ENCODE results near the gene SHC3.

The SHC3 gene

DNA sequence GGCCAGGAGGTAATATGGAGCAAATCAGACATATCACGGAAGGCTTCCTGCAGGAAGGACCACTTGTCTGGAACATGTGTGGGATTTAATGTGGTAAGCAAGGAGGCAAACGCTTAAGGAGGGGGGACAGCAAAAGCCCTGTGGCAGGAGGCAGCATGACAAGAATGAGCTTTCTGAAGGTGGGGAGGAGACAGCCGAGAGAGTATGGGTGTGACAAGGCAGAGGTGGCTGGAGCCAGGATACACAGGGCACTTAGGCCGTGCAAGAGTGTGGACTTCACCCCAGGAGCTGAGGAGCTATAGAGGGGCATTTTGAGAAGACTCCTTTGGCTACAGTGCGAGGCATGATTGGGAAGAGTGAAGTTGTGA, 201.7 kb downstream of the SHC3 start:
- DNase-seq, result no peak

GRCh38 chr9:88975966-88976889, 202.4 kb downstream of the SHC3 start:
- DNase-seq, result no peak

DNA sequence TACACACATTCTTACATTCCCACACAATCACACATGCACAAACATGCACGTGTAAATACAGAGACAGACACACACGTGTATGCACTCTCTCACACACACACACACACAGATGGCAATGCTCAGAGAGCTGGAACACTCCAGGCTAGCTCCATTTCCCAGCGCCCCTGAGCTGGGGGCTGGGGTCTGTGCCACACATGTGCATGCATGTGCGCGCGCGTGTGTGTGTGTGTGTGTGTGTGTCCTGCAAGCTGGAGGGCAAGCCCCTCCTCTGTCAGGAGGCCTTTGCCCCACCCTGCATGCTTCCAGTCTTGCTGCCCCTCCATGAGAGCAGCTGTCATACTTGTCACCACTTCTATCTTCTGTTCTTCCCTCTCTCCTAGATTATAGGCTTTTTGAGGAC, 204.0 kb downstream of the SHC3 start:
- no peak for DNase-seq

DNA sequence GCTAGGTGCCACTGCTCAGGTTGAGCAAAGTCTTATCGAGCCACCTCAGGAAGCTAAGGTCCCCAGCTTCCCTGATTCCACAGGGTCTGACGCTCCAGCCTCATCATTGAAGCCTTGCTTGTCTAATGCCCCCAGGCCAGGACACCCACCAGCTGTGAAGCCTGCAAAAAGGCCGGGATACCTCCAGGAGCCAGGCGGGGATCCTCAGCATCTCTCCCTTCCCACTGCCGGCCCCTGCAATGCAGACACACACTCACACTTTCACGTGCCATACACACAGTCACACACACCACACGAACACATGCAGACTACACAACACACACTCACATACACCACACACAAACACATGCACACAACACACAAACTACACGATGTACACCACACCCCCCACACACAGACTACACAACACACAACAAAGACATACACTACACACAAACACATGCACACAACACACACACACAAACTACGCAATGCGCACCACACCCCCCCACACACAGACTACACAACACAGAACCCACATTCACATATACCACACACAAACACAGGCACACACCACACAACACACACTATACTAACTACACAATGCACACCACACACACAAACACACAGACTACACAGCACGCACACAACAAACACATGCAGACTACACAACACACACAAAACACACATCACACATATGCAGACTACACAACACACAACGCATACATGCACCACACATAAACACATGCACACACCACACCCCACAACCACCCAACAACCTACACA, 205.2 kb downstream of the SHC3 start:
- DNase-seq, result no peak

GRCh38 chr9:88972401-88972800, 206.2 kb downstream of the SHC3 start:
- DNase-seq, result no peak

GRCh38 chr9:88971131-88971960, 207.3 kb downstream of the SHC3 start:
- no peak for DNase-seq

- no peak for DNase-seq
These were observed 208.8 kb downstream of the SHC3 start for GRCh38 chr9:88969646-88970373.

GRCh38 chr9:88968799-88969198, 209.8 kb downstream of the SHC3 start:
- no peak for DNase-seq

DNA sequence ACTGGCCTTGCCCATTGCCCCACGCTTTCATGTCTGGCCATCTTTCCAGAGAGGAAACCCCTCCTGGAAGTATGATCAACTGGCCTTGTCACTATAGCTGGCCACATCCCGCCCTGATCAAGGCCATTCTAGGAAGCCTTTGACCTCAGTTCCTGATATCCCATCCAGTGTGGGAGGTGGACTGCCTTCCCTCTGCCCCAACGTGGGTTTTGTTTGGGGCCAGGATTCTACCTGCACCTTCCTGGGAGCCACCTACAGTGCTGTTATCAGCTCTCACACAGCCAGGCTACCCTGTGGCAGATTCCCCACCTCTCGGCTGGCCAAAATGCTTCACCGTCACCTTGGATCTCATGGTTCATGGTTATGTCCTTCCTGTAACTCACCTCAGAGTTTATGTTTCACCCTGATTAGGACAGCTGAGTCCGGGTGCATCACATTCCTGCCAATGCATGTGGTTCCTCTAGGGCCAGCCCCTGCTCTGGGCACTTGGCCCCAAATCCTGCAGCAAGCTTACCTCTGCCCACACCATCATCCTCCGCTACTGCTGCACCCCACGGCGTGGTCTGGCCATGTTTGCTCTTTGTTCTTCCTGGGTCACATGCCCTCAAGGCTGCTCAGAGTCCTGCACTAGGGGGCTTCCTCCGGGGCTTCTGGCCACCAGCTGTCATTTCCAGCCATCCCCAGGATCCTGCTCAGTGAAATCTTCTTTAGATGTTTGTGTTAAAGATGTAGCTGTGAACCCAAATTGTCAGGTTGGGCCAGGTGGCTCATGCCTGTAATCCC, 211.5 kb downstream of the SHC3 start:
- no peak for DNase-seq

DNA sequence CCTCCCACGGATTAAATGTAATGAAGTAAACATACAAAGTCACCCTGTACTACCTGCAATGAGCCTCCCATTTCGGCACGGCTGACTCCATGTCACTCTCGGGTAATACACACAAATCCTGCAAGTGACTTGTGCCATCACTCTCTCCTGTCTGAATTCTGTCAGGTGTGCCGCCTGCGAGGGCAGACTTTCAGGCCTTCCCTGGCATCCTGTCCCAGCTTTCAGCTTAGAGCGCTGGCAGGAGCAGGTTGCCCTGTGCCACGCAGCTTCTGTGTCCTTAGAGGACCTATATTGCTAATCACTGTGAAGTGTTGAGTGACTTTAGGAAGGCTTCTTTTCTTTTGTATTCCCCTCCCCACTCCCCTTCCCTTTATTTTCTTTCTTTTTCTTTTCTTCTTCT, 213.1 kb downstream of the SHC3 start:
- no peak for DNase-seq

DNA sequence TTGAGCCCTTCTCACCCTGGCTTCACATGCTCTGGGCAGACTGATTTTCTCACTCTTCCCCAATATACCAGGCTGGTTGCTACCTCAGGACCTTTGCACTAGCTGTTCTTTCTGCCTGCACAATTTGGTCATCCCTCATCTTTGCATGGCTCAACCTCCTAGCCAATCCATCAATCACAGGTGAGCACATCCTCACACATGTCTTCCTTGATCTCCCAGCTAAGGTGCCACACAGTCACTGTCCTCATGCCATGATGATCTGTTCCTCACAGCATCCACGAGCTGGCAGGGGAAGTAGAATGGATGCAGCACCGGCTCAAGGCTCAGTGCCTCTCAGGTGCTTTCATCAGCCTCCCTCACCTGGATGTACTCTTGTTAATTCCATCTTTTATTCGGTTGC, 218.0 kb downstream of the SHC3 start:
- no peak for DNase-seq

- DNase-seq, result no peak
These were observed 218.7 kb downstream of the SHC3 start for GRCh38 chr9:88959727-88960469.

DNA sequence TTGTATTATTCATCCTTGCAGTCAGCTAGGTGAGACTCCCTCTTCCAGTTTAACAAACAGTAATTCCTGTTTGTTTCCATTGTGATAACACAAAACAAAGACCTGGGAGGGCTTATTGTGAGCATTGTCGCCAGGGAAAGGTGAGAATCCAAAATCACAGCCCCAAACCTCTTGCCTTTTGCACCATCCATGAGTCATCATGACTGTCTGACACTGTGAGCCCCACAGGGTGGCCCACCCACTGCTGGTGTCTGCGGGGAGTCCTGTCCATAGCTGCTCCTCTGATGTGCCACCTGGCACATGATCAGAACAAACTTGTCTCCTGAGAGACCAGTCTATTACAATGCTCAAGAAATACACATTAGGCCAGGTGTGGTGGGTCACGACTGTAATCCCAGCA, 221.1 kb downstream of the SHC3 start:
- DNase-seq, result no peak
